ENCODE data around the gene USP6NL. TPM values are rescaled to one million over a fixed set of nuclear protein-coding genes. Genes with fewer than 3 reads are reported as not detected.

The USP6NL gene
- 10.8 to 14.7 TPM (median 13.0 TPM) in 5 replicates for total RNA-seq (2022; extraction: Qiagen RNA extraction)

DNA sequence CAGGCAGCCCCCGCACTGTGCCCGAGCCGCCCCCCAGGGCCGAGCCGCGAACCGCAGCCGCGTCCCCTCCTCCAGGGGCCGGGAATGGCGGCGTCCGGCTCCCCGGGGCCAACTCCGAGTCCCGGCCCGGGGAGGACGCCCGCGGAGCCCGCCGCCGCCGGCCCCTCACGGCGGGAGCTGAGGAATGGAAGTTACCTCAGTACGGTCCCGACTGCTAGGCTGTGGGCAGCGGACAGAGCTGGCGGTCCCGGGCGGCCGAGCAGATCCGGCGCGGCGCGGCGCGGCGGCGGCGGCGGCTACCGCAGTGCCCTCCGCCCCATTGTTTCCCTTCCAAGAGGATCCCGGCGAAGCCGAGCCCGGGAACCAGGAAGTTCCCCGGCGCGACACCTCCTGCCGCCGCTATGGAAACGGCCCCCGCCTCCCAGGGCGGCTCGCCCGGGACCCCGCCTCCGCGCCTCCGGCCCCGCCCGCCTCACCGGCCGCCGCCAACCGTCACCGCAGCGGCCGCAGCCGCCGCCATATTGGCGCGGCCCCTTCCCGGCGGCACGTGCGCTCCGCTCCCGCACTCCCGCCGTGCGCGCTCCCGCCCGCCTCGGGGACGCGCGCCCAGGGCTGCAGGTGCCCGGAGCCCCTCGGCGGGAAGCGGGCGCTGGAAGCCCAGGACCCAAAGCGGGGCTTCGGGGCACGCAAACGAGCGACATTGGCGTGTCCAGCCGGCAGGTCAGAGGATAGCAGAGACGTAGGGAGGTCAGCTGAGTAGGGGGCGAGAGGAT lies at the start of gene USP6NL:
Gene USP6NL (minus strand): TSS at position 403 of the 773 bp plus-strand sequence. CDS start 14,016 bp downstream, outside the sequence.

Other genes with a start within 250 kb of the USP6NL start
- gene ECHDC3, start 130.7 kb upstream of the USP6NL start, total RNA-seq (2022; extraction: Qiagen RNA extraction): 8.3 to 10.3 TPM (median 8.7 TPM) in 5 replicates
- 30.6 to 35.9 TPM (median 33.1 TPM) in 5 replicates for gene PROSER2, start 211.7 kb upstream of the USP6NL start, total RNA-seq (2022; extraction: Qiagen RNA extraction)

All from A549 treated with dexamethasone at 1 μM for 4 hours (cell line).